ENCODE results near the gene DGKH. TPM values are rescaled to one million over a fixed set of nuclear protein-coding genes. Genes with fewer than 3 reads are reported as not detected.

DGKH gene
- total RNA-seq, 1 donor from 2014 or later = 12.1 TPM

- no peak overlapping the region for H3K4me3 Mint-ChIP-seq
- Histone ChIP-seq H3K79me2 (ENCODE audit: low read depth) (peaks cover 8% of the 10 kb centered on the region), H3K9me3 (ENCODE audit: low read depth) (no peaks in the 10 kb centered on the region), H3K4me2 (no peak overlapping the region), H3F3A (ENCODE audit: low read depth) (peaks cover 7% of the 10 kb centered on the region), H3K4me1 (no peaks in the 10 kb centered on the region), H3K36me3 (no peaks in the 10 kb centered on the region), H3K27ac (no peak overlapping the region), H3K27me3 (no peaks in the 10 kb centered on the region), H2AFZ (replicated peaks) (no peak overlapping the region), H3K4me3 (no peak overlapping the region), H3K9ac (no peak overlapping the region), H4K20me1 (ENCODE audit: low read depth) (no peaks in the 10 kb centered on the region)
- no peaks in the 10 kb centered on the region for H3K27me3 Mint-ChIP-seq (ENCODE audit: insufficient read depth, low read depth)
- no peaks in the 10 kb centered on the region for H3K4me1 Mint-ChIP-seq
- H3K36me3 Mint-ChIP-seq = peaks cover 7% of the 10 kb centered on the region
- DNase-seq (ENCODE audit: low spot score) = no peak
- H3K9me3 Mint-ChIP-seq = no peaks in the 10 kb centered on the region
- TF ChIP-seq, protein P1, sequence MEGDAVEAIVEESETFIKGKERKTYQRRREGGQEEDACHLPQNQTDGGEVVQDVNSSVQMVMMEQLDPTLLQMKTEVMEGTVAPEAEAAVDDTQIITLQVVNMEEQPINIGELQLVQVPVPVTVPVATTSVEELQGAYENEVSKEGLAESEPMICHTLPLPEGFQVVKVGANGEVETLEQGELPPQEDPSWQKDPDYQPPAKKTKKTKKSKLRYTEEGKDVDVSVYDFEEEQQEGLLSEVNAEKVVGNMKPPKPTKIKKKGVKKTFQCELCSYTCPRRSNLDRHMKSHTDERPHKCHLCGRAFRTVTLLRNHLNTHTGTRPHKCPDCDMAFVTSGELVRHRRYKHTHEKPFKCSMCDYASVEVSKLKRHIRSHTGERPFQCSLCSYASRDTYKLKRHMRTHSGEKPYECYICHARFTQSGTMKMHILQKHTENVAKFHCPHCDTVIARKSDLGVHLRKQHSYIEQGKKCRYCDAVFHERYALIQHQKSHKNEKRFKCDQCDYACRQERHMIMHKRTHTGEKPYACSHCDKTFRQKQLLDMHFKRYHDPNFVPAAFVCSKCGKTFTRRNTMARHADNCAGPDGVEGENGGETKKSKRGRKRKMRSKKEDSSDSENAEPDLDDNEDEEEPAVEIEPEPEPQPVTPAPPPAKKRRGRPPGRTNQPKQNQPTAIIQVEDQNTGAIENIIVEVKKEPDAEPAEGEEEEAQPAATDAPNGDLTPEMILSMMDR (IDR thresholded peaks at IDR 0.05) = no peak
- TF ChIP-seq EZH2 (IDR thresholded peaks at IDR 0.05) (no peak), EZH2phosphoT487 (IDR thresholded peaks at IDR 0.05) (no peak)
- no peak overlapping the region for H3K27ac Mint-ChIP-seq
Observed at GRCh38 chr13:42057918-42058530, 9.6 kb downstream of the DGKH start.

- Histone ChIP-seq H3K36me3 (no peaks in the 10 kb centered on the region), H3K4me2 (no peak overlapping the region), H3K27ac (no peak overlapping the region), H2AFZ (replicated peaks) (no peak overlapping the region), H3F3A (ENCODE audit: low read depth) (peaks cover 7% of the 10 kb centered on the region), H3K9ac (no peak overlapping the region), H3K4me1 (no peaks in the 10 kb centered on the region), H3K27me3 (no peaks in the 10 kb centered on the region), H3K9me3 (ENCODE audit: low read depth) (no peaks in the 10 kb centered on the region), H3K4me3 (no peak overlapping the region), H4K20me1 (ENCODE audit: low read depth) (no peaks in the 10 kb centered on the region), H3K79me2 (ENCODE audit: low read depth) (no peaks in the 10 kb centered on the region)
- Mint-ChIP-seq H3K27me3 (ENCODE audit: insufficient read depth, low read depth) (no peaks in the 10 kb centered on the region), H3K27ac (no peak overlapping the region), H3K4me1 (no peaks in the 10 kb centered on the region), H3K4me3 (no peak overlapping the region), H3K36me3 (peaks cover 14% of the 10 kb centered on the region), H3K9me3 (no peaks in the 10 kb centered on the region)
- no peak for TF ChIP-seq EZH2 (IDR thresholded peaks at IDR 0.05)
- TF ChIP-seq EZH2phosphoT487 (IDR thresholded peaks at IDR 0.05) = no peak
- TF ChIP-seq, protein P1 (IDR thresholded peaks at IDR 0.05) = no peak
- no peak for DNase-seq (ENCODE audit: low spot score)
Observed at GRCh38 chr13:42061943-42062342, 13.5 kb downstream of the DGKH start.

GRCh38 chr13:42063105-42063504, 14.7 kb downstream of the DGKH start:
- Histone ChIP-seq H3K27ac (no peak overlapping the region), H3K79me2 (ENCODE audit: low read depth) (no peaks in the 10 kb centered on the region), H3K9ac (no peak overlapping the region), H3K36me3 (no peaks in the 10 kb centered on the region), H3K27me3 (no peaks in the 10 kb centered on the region), H3K9me3 (ENCODE audit: low read depth) (no peaks in the 10 kb centered on the region), H2AFZ (replicated peaks) (no peak overlapping the region), H3K4me1 (no peaks in the 10 kb centered on the region), H3F3A (ENCODE audit: low read depth) (peaks cover 7% of the 10 kb centered on the region), H3K4me3 (no peak overlapping the region), H3K4me2 (no peak overlapping the region), H4K20me1 (ENCODE audit: low read depth) (no peaks in the 10 kb centered on the region)
- peaks cover 14% of the 10 kb centered on the region for H3K36me3 Mint-ChIP-seq
- DNase-seq (ENCODE audit: low spot score) = no peak
- no peak overlapping the region for H3K4me3 Mint-ChIP-seq
- no peak overlapping the region for H3K27ac Mint-ChIP-seq
- no peaks in the 10 kb centered on the region for H3K9me3 Mint-ChIP-seq
- no peaks in the 10 kb centered on the region for H3K27me3 Mint-ChIP-seq (ENCODE audit: insufficient read depth, low read depth)
- TF ChIP-seq, protein P1 (IDR thresholded peaks at IDR 0.05) = no peak
- H3K4me1 Mint-ChIP-seq = no peaks in the 10 kb centered on the region
